Hematopoietic multipotent progenitor cell treated with erythropoietin and hydrocortisone succinate and interleukin-3 and kit ligand, for 8 days (in vitro differentiated cells): Measurements from ENCODE around the gene TMEM167B.
A peak's percentile ranks its signal among the peaks of the same experiment; 100 is the strongest.

Source experiments
- DNase-seq: peaks from one replicate; pipeline ENCODE4 v3.0.0-alpha.2; 2015

Gene TMEM167B

GRCh38 chr1:109083923-109084322, 6.6 kb upstream of the TMEM167B start:
- DNase-seq: peak; percentile 38

- no peak for DNase-seq
These were observed 5.7 kb upstream of the TMEM167B start for GRCh38 chr1:109084563-109085517.

- DNase-seq: peak; percentile 65
These were observed 1.1 kb upstream of the TMEM167B start for GRCh38 chr1:109089242-109090015.

- peak; percentile 73 for DNase-seq
These were observed 694 bp downstream of the TMEM167B start for GRCh38 chr1:109091078-109091838.

GRCh38 chr1:109091839-109092193, 1.3 kb downstream of the TMEM167B start:
- DNase-seq: peak; percentile 26

GRCh38 chr1:109094377-109094803, 3.8 kb downstream of the TMEM167B start:
- no peak for DNase-seq

GRCh38 chr1:109094871-109095270, 4.3 kb downstream of the TMEM167B start:
- no peak for DNase-seq

GRCh38 chr1:109095631-109096030, 5.1 kb downstream of the TMEM167B start:
- no peak for DNase-seq

- no peak for DNase-seq
These were observed 5.6 kb downstream of the TMEM167B start for GRCh38 chr1:109096120-109096519.

- peak; percentile 98 for DNase-seq
These were observed 9.6 kb downstream of the TMEM167B start for GRCh38 chr1:109099938-109100773.

- DNase-seq: no peak
These were observed 14.0 kb downstream of the TMEM167B start for GRCh38 chr1:109104364-109105151.

GRCh38 chr1:109105881-109106280, 15.3 kb downstream of the TMEM167B start:
- DNase-seq: no peak

- DNase-seq: no peak
These were observed 17.2 kb downstream of the TMEM167B start for GRCh38 chr1:109107785-109108184.

GRCh38 chr1:109109906-109110305, 19.3 kb downstream of the TMEM167B start:
- DNase-seq: no peak

GRCh38 chr1:109111386-109112055, 21.0 kb downstream of the TMEM167B start:
- no peak for DNase-seq

- peak; percentile 74 for DNase-seq
These were observed 21.6 kb downstream of the TMEM167B start for GRCh38 chr1:109112056-109112651.

- peak; percentile 88 for DNase-seq
These were observed 22.2 kb downstream of the TMEM167B start for GRCh38 chr1:109112652-109113285.

GRCh38 chr1:109113590-109114341, 23.2 kb downstream of the TMEM167B start, which contains the start of gene ELAPOR1:
TSS of gene ELAPOR1 (plus strand) at chr1:109114115. CDS start at chr1:109114184, 69 bp downstream.
- peak; percentile 41 for DNase-seq

- no peak for DNase-seq
These were observed 23.7 kb downstream of the TMEM167B start for GRCh38 chr1:109114342-109114674.
